ENCODE results near the gene FARSB.

GRCh38 chr2:222606306-222606705 lies 49.6 kb downstream of the FARSB start:
- TF ChIP-seq GATA2 (IDR thresholded peaks at IDR 0.05; ENCODE audit: low read depth, low read length) (no peak), GATA3 (IDR thresholded peaks at IDR 0.05; ENCODE audit: low read depth, low read length) (no peak)
